HL-60 (cell line): ENCODE measurements around the gene NCEH1.

Source experiments
- DNase-seq, 2 experiments: peaks; one replicate each; pipeline ENCODE4 v3.0.0-alpha.2; 2010 to 2020; ENCODE audit warnings: low read depth in 1 of 2, low spot score in 1 of 2
- H3K27ac ChIP-seq: fragments of 250-450 bp; sonication (Bioruptor Pico); replicated peaks from 2 replicates; pipeline ENCODE4 v1.5.1; 2020; ENCODE audit warnings: mild to moderate bottlenecking, moderate library complexity
- H3K27me3 ChIP-seq: fragments of 250-450 bp; sonication (Bioruptor Pico); 2 replicates; pipeline ENCODE4 v1.5.1; 2021; ENCODE audit warnings: mild to moderate bottlenecking, moderate library complexity; ENCODE audit not compliant: insufficient read depth, poor library complexity, severe bottlenecking
- H3K4me3 ChIP-seq: replicated peaks from 2 replicates; pipeline ENCODE4 v1.5.1; 2011; ENCODE audit warnings: mild to moderate bottlenecking, control low read depth, low read length; ENCODE audit not compliant: insufficient read depth
- CTCF ChIP-seq: IDR thresholded peaks from one replicate; pipeline ENCODE4 v1.5.1; 2011; ENCODE audit warnings: low read length, control low read depth, inconsistent platforms; ENCODE audit not compliant: insufficient read depth
- GABPA ChIP-seq: IDR thresholded peaks from 2 replicates; pipeline ENCODE4 v1.6.1; 2012; ENCODE audit warnings: low read depth
- POLR2AphosphoS5 ChIP-seq: IDR thresholded peaks from 2 replicates; pipeline ENCODE4 v1.6.1; 2012; ENCODE audit warnings: low read depth
- SPI1 ChIP-seq: IDR thresholded peaks from 2 replicates; pipeline ENCODE4 v1.6.1; 2012; ENCODE audit warnings: low read depth, mild to moderate bottlenecking, borderline replicate concordance
- TF ChIP-seq, protein P1 (sequence below): IDR thresholded peaks from 2 replicates; pipeline ENCODE4 v1.6.1; 2012; ENCODE audit warnings: low read depth; ENCODE audit not compliant: insufficient replicate concordance

The NCEH1 gene

GRCh38 chr3:172608575-172608974, 102.3 kb downstream of the NCEH1 start:
- no peak for DNase-seq
- no peak overlapping the region for H3K27ac ChIP-seq
- TF ChIP-seq CTCF (no peak), GABPA (no peak), SPI1 (no peak), POLR2AphosphoS5 (no peak)
- TF ChIP-seq, protein P1, sequence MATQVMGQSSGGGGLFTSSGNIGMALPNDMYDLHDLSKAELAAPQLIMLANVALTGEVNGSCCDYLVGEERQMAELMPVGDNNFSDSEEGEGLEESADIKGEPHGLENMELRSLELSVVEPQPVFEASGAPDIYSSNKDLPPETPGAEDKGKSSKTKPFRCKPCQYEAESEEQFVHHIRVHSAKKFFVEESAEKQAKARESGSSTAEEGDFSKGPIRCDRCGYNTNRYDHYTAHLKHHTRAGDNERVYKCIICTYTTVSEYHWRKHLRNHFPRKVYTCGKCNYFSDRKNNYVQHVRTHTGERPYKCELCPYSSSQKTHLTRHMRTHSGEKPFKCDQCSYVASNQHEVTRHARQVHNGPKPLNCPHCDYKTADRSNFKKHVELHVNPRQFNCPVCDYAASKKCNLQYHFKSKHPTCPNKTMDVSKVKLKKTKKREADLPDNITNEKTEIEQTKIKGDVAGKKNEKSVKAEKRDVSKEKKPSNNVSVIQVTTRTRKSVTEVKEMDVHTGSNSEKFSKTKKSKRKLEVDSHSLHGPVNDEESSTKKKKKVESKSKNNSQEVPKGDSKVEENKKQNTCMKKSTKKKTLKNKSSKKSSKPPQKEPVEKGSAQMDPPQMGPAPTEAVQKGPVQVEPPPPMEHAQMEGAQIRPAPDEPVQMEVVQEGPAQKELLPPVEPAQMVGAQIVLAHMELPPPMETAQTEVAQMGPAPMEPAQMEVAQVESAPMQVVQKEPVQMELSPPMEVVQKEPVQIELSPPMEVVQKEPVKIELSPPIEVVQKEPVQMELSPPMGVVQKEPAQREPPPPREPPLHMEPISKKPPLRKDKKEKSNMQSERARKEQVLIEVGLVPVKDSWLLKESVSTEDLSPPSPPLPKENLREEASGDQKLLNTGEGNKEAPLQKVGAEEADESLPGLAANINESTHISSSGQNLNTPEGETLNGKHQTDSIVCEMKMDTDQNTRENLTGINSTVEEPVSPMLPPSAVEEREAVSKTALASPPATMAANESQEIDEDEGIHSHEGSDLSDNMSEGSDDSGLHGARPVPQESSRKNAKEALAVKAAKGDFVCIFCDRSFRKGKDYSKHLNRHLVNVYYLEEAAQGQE, result no peak

DNA sequence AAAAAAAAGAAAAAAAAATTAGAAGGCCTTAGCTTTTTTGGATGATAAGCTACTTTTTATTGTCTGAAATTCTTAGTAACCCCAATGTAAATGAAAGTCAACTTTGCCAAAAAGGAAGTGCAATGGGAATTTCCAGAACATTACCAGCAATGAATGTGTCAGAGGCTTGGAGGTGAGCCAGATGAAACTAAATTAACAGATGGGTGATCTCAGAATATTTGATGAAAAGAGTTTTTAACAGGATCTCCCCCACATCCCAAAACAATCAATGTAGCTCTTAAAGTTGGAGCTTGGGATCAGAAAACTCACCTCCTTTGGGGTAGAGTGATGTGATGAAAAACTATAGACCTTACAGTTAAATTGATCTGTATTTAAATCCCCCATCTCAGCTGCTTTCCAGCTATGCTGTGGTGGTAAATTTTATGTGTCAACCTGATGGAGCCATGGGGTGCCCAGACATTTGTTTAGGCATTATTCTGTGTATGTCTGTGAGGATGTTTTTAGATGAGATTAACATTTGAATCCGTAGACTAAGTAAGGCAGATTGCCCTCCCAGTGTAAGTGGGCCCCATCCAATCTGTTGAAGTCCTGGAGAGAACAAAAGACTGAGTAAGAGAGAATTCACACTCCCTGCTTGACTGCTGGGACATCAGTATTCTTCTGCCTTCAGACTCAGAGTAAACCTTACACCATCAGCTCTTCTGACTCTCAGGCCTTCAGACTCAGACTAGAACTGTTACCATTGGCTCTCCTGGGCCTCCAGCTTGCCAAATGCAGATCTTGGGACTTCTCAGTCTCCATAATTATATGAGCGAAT, 103.4 kb downstream of the NCEH1 start:
- no peak for DNase-seq
- Histone ChIP-seq H3K4me3 (no peak overlapping the region), H3K27ac (no peak overlapping the region), H3K27me3 (no peaks in the 10 kb centered on the region)
- TF ChIP-seq SPI1 (no peak), CTCF (no peak), GABPA (no peak), POLR2AphosphoS5 (no peak)
- TF ChIP-seq, protein P1, result no peak

More at GRCh38 chr3:172608575-172608974, 102.3 kb downstream of the NCEH1 start:
- Histone ChIP-seq H3K27me3 (no peaks in the 10 kb centered on the region), H3K4me3 (no peak overlapping the region)

DNA sequence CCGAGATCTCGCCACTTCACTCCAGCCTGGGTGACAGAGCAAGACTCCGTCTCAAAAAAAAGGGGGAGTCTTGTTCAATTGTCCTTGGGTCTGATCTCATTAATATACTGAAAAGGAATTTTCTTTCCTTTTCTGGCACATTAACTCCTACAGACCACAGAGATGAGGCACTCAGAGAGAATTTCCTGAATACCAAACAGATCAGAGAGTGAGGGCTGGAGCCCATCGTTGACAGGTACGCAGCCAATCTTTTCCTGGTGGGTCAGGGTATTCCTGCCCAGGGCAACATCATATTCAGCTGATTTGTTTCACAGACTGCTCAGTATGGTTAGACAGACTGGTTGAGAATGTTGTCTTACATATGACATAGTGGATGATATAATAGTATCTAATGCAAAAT, 104.8 kb downstream of the NCEH1 start:
- no peak overlapping the region for H3K4me3 ChIP-seq
- H3K27ac ChIP-seq, result no peak overlapping the region
- H3K27me3 ChIP-seq, result no peaks in the 10 kb centered on the region
- DNase-seq, result no peak
- TF ChIP-seq SPI1 (no peak), CTCF (no peak), GABPA (no peak), POLR2AphosphoS5 (no peak)
- TF ChIP-seq, protein P1, result no peak
